ENCODE results near the gene KDM2A.

Gene KDM2A

DNA sequence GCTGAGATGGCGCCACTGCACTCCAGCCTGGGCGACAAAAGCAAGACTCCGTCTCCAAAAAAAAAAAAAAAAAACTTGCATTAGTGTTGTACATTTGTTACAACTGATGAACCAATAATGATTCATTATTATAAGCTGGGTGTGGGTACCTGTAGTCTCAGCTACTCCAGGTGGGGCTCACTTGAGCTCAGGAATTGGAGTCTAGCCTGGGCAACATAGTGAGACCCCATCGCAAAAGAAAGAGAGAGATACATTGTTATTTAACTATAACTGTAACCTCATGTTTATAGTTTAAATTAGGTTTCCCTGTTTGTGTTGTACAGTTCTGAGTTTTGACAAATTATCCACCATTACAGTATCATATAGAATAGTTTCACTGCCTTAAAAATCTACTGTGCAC, 38.6 kb downstream of the KDM2A start:
- H3K4me3 ChIP-seq (ENCODE audit: low read depth, low read length), result no peak overlapping the region
- TF ChIP-seq, protein P1, sequence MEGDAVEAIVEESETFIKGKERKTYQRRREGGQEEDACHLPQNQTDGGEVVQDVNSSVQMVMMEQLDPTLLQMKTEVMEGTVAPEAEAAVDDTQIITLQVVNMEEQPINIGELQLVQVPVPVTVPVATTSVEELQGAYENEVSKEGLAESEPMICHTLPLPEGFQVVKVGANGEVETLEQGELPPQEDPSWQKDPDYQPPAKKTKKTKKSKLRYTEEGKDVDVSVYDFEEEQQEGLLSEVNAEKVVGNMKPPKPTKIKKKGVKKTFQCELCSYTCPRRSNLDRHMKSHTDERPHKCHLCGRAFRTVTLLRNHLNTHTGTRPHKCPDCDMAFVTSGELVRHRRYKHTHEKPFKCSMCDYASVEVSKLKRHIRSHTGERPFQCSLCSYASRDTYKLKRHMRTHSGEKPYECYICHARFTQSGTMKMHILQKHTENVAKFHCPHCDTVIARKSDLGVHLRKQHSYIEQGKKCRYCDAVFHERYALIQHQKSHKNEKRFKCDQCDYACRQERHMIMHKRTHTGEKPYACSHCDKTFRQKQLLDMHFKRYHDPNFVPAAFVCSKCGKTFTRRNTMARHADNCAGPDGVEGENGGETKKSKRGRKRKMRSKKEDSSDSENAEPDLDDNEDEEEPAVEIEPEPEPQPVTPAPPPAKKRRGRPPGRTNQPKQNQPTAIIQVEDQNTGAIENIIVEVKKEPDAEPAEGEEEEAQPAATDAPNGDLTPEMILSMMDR (IDR thresholded peaks at IDR 0.05; ENCODE audit: borderline replicate concordance, insufficient read depth, low read depth, low read length), result no peak

DNA sequence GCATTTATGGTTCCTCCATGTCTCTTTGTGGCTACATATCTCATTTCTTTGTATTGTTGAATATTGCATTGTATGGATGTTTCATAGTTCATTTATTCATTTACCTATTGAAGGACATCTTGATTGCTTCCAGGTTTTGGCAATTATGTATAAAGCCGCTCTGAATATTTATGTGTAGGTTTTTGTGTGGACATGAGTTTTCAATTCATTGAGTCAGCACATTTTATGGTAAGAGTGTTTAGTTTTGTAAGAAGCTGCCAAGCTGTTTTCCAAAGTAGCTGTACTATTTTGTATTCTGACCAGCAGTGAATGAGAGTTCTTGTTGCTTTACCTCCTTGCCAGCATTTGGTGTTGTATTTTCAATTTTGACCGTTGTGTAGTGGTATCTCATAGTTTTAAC, 39.2 kb downstream of the KDM2A start:
- H3K4me3 ChIP-seq (ENCODE audit: low read depth, low read length), result no peak overlapping the region
- TF ChIP-seq, protein P1 (IDR thresholded peaks at IDR 0.05; ENCODE audit: borderline replicate concordance, insufficient read depth, low read depth, low read length), result no peak

DNA sequence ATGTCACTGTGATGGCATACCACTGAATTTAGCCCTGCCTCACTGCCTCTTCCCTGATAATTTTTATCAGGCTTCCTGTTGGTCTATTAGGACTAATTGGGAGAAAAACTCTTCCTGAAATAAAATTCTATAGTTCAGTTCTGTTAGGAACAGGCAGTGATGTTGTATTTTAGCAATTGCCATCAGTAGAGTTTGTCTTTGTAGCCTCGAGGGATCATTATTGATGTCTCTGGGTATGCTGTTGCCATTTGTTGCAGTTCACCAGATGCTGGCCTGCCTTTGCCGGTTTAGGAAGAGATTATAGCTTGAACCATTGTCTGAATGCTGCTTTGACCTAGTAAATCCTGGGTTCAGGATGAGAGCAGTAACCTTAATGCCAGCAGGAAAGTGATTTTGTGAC, 41.0 kb downstream of the KDM2A start:
- TF ChIP-seq, protein P1 (IDR thresholded peaks at IDR 0.05; ENCODE audit: borderline replicate concordance, insufficient read depth, low read depth, low read length), result no peak

DNA sequence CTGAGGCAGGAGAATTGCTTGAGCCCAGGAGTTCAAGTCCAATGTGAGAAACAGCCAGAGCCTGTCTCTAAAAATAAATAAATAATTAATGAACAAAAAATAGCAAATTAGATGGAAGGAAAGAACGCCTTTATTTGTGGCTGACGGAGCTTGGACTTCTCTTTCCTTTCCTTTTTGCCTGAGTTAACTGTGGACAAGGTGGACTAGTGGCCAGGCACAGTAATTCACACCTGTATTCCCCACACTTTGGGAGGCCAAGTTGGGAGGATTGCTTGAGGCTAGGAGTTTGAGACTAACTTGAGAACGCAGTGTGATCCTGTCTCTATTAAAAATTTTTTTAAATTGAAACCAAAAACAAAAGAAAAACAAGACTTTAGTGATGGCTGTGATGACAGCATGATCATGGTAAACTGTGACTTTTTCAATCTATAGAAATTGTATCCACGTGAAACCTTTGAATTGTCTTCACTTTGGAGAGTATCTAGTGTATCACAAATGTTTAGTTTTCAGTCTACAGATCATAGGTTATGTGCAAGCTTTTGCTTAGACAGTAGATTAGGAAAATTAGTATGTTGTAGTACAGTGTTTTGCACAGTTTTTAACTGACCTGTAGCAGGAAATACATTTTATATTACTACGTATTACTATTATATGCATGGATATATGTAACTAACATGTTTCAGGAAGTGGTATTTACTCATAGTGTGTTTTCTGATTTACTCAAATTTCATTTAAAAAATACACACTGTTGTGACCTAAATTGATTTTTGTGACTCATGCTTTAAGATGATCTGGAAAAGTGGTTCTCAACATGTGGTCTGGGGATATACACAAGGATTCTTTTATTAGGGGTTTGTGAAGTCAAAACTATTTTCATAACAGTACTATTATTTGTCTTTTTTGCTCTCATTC, 42.1 kb downstream of the KDM2A start:
- TF ChIP-seq, protein P1 (IDR thresholded peaks at IDR 0.05; ENCODE audit: borderline replicate concordance, insufficient read depth, low read depth, low read length), result no peak
- H3K4me3 ChIP-seq (ENCODE audit: low read depth, low read length), result no peak overlapping the region

More for the DNA sequence above, 41.0 kb downstream of the KDM2A start:
- H3K4me3 ChIP-seq (ENCODE audit: low read depth, low read length), result no peak overlapping the region

DNA sequence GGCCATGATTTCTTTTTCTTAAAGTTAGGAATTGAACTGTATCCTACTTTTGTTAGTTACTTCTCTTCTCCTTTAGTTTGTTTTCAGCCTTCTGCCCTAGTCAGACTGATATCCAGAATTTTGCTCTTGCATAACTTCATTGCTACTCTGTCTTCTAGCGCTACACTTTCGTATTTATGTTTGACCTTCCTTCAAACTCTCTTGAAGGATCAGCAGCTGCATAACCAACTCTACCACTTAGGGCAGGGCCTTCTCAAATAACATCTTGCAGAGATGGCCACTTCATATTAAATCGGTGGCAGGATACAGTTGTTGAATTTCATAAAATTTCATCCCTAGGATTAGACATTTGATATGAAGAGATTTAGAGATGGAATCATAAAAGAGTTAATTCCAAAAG, 43.9 kb downstream of the KDM2A start:
- H3K4me3 ChIP-seq (ENCODE audit: low read depth, low read length), result no peak overlapping the region
- TF ChIP-seq, protein P1 (IDR thresholded peaks at IDR 0.05; ENCODE audit: borderline replicate concordance, insufficient read depth, low read depth, low read length), result no peak

DNA sequence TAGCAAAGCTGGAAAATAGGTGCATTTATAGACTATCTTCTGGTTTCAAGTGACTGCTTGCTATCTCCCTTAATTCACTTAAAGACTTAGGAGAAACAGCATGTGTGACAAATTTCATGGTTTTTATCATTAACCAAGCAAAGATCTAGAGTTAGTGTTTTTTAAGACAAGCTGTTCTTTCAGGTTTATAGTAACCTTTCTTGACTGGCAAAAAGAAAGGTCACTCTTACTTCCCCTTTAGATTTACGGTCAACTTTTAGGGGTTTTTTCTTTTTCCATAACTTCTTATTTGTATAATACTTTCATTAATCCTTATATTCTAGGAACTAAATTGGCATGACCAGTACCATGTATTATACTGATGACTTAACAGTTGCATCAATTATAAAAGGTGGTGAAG, 46.6 kb downstream of the KDM2A start:
- TF ChIP-seq, protein P1 (IDR thresholded peaks at IDR 0.05; ENCODE audit: borderline replicate concordance, insufficient read depth, low read depth, low read length), result no peak

DNA sequence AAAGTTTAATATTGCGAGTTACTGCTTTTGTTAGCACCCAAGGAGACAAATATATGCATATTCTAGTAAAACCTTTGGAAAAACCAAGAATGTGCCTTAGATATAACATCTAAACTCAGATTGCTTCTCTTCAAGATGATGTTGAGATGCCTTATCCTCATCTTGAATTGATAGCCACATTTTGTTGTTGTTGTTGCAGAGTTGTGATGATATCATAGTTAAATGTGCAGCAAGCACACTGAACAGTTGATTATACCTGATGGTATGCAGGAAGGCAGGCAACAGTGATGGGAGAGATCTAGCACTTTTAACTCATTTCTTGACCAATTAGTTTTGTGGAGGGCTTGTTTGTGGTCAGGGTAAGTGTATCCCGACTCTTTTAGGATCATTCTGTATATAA, 48.0 kb downstream of the KDM2A start:
- H3K4me3 ChIP-seq (ENCODE audit: low read depth, low read length), result no peak overlapping the region
- TF ChIP-seq, protein P1 (IDR thresholded peaks at IDR 0.05; ENCODE audit: borderline replicate concordance, insufficient read depth, low read depth, low read length), result no peak

More for the DNA sequence above, 46.6 kb downstream of the KDM2A start:
- H3K4me3 ChIP-seq (ENCODE audit: low read depth, low read length), result no peak overlapping the region

Data from GM12875 (cell line).